GM19328 (cell line): Measurements from ENCODE around the gene ENOX2.

Experiments
- ATAC-seq: cut with Tn5 transposase; IDR thresholded peaks from one replicate; pipeline ENCODE4 v1.9.1; 2021; ENCODE audit warnings: mild to moderate bottlenecking, moderate library complexity; ENCODE audit not compliant: unreplicated experiment

The ENOX2 gene

DNA sequence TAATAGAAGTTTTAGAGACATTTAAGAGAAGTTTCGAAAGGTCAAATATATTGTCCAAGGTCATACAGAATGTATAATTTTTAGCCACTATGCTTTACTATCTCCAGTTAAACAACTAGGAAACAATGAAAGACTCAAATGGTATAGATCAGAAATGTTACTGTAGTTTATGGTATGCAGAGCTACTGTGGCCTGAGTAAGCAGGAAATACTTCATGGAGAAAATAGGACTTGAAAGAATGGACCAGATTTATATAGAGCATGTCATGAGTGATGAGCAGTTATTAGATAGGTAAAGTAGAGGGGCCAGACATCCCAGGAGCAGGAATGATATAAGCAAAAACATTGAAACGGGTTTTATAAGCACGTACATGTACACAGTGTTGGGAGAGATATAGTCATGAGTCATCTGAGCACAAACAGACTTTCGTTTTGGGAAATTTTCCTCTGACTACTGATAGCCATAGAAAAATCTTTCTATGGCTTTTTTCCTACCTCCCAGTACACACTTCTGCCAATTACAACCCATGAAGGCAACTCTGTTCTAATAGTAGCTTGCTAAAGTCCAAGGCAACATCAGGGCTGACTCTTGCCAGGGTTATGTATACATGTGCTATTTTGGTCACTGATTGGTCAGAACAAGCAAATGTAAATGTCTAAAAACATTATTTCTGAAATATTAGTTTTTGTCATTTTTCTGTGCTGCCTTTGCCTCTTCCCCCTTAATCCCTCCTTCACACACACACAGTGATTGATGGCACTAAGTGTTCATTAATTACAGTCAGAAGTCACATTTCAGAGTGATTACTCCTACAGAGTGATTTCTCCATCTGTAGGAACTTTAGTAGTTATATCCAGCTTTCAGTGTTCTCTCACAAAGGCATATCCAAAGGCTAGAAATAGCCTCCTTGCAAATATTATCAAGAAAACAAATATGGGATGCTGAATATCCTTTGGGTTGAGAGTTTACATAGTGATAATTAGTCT, 198.7 kb downstream of the ENOX2 start:
- no peak for ATAC-seq

GRCh38 chrX:130702867-130703707, 199.9 kb downstream of the ENOX2 start:
- ATAC-seq = no peak

DNA sequence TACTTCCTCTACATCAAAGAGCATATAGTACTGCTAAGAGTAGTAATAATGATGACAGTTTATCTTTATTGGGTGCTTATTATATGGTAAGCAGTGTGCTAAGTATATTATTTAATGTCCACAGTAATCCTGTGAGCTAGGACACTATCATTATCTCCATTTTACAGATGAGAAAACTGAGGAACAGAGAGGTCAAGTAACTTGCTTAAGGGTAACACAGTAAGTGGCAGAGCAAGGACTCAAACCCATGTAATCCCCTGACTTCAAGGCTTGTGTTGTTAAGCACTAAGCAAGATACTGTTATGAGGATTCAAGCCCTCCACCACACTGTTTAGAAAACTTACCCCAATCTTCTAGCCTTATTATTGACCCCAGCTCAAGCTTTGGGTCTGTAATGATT, 202.4 kb downstream of the ENOX2 start:
- ATAC-seq = no peak

- ATAC-seq = no peak
These were observed 203.4 kb downstream of the ENOX2 start for GRCh38 chrX:130699618-130700017.

DNA sequence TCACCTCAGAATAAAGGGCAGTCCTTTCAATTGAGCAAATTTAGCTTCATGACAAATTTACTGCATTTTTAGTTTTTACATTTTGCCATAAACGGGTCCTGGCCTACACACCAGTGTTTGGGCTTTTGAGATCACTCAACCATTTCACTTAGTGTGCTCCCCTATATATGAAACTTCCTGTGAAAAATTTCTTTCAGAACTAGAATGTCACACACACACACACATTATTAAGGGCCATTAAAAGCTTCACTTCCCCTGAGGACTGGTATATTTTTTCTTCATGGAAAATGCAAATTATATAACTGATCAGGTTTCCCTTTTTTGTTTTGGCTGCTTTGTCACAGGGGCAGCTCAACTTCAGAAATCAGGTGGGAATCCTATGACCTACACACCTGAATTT, 206.5 kb downstream of the ENOX2 start:
- no peak for ATAC-seq

DNA sequence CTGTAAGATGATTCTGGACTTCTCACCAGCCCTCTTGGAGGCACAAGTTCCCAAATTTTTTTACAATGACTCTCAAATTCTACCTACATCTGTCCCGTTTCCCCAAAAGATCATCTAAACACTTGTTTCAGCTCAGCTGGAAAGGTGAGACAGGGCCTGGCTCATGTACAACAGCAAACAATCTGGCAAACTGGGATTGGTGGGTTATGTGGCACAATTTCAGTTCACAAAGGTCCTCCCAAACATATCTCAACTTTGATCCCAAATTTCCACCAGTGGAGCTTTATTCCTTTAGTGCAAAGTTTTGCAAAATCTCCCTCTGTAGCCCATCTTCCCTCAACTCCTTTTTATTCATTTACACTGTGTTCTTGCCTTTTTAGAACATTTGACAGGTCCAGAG, 207.1 kb downstream of the ENOX2 start:
- no peak for ATAC-seq

GRCh38 chrX:130694983-130695382, 208.0 kb downstream of the ENOX2 start:
- no peak for ATAC-seq

DNA sequence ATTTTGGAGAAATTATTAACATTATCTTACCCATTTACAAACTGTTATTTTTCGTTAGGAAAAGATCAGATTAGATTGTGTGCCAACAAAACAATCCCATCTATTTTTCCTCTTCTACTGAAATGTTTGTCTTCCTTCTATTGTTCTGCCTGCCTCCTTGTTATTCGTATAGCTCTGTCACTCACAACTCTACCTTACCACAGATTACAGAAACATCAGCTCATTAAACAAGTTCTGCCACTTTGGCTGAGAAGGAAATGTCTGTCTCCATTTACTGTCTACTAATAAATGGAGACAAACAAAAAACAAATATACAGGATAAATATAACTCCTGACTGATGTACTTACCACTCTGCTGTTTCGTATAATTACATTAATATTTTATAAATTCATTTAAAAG, 211.4 kb downstream of the ENOX2 start:
- ATAC-seq = no peak

DNA sequence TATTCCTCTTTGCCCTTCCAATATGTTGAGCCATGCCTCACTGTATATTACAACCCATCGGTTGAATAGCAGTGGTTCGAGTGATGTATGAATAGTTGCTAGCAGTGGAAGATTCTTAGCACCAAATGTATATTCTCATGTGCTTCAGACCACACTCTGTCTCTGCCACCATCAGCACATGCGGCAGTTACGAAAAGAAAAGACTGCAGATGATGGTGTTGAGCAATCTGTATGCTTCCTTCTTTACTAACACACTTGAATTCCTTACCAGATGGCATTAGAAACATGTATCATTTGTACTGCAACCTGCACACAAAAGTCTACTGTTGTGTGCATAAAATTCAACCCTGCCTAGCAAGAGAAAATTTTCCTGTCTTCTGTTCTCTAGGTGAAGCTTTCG, 214.6 kb downstream of the ENOX2 start:
- ATAC-seq = no peak

DNA sequence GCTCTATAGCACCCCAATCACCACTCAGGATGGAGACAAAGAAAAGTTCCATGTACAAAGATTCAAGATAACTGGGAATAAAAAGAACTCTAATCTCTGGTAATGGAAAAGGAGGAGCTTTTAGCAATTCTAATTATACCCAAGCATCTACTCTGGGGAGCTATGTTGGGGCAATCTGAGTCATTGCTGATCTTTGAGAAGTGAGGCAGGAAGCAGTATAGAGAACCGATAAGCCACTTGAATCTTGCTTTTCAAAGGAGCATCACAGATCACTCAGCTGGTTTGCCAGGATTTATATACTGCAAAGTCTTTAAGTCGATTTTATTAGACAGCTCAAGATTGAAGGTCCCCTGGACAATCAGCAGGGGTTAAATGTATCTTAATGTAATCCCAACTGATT, 220.0 kb downstream of the ENOX2 start:
- ATAC-seq = no peak

DNA sequence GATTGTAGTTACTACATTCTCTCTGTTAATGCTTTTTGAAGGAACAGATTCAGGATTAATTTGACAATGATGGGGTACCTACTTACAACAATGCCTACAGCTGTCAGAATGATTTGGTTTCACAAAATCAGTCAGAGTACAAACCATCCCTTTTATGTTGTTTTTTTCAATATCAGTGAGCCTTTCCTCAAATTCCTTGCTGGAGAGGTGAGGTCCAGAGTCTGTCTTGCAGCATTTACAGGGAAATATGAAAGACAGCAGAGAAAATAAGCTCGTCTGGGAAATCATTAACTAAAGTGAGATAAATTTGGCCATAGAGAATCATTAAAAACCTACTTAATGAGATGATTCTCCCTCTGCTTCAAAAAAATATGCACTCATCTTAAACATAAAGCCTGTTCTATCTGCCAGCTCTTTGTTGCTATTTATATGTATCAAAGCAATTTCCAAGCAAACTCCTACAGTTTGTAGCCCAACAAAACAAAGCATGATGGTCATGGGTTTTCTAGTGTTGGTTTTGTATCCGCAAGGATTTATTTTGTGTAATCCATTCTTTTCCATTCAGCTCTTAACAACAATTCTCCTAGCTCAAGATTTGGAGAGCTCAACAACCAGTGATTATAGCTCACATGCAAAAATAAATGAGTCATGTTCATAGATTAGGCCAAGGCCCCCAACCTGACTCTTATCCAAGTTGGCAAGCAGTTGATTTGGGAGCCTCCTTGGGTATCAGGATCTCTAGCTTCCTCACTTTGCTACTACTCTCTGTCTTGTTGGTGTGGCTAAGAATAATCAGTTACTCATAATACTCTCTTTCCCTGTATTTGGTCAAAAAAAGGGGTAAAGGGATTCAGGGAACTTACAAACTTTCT, 222.6 kb downstream of the ENOX2 start:
- ATAC-seq = no peak

GRCh38 chrX:130676861-130677260, 226.1 kb downstream of the ENOX2 start:
- no peak for ATAC-seq

DNA sequence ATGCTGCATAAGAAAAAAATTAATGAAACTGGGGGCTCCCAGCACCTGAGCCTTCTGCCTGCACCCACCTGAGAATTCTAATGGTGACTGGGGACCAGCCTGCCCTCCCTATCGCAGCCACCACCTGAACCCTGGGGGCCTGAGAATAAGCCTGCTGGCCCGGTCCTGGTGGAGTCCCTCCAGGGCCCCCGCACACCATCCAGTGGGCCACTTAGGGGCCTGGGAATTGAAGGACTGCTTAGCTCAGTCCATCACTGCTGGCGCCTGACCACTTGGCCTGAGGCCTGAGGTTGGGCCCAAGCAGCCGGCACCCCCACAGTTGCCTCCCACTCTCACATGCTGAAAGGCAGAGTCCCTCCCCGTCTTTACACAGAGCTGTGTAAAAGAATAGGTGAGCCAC, 230.8 kb downstream of the ENOX2 start:
- no peak for ATAC-seq

DNA sequence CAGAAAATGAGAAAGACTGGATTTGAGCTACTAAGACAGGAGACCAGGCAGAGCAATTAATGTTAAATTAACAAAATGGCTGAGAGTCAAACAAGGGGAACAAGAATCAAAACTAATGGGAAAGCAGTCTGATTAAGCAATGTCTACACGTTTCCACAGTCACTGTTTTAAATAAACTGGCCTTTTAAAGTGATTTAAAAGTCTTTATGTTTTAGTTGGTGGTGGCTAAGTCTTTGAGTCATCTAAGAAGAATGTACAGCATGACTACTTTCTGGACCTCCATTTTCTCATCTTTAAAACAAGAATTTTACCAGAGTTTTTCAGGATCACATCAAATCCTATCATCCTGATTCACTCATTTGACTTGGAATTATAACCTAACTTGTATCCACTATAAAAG, 233.8 kb downstream of the ENOX2 start:
- no peak for ATAC-seq

GRCh38 chrX:130665263-130665662, 237.7 kb downstream of the ENOX2 start:
- no peak for ATAC-seq

DNA sequence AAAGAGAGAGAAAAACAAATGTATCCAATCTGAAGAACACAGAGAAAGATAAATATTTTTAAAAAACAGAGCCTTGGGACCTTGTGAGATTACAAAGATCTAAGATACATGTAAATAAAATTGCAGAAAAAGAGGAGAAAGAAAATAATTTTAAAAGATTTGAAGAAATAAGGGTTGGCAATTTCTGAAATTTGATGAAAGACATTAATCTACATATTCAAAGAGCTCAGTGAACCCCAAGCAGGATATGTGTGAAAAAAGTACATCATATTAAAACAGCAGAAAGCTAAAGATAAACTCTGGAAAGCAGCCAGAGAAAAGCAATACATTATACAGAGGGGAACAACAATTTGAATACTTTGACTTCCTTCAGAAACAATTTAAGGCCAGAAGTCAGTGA, 244.7 kb downstream of the ENOX2 start:
- no peak for ATAC-seq

GRCh38 chrX:130654409-130654950, 248.5 kb downstream of the ENOX2 start:
- ATAC-seq = no peak

- ATAC-seq = no peak
These were observed 250.0 kb downstream of the ENOX2 start for GRCh38 chrX:130652824-130653578.

DNA sequence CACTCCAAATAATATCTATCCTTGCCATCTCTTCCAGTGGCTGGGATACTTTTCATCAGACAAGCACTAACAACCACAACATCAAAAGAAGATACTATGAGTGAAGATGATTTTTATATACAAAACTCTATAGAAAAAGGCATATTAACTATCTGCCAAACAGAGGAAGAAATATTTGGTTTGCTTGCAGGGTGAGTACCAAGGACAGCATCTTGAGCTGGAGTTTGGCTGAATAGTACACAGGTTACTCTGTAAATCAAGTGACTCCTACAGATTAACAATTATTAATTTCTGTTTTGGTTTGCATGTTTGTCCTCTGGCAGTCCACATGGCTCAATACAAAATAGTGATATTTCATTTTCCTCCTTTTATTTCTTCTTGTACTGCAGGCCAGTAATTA, 253.3 kb downstream of the ENOX2 start:
- ATAC-seq = no peak

DNA sequence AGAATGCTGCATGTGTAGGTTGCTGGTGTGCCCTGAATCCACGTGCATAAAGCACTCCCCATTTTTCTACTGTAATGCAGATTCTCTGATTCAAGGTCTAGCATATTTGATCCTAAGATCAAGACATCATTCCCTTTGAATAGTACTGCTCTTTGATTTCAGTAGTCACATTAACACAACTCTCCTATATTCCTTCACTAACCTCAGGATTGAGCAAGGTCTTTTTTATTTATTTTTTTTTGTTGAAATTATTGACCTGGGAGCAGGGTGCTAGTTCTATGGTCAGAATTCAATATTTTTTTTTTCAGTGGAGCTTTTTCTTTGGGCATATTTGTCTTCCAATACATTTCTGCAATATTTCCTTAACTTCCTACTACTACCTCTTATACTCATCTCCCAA, 255.5 kb downstream of the ENOX2 start:
- ATAC-seq = no peak
